GM19023 (cell line): Measurements from ENCODE around the gene SCAPER.
"Not testable (repeated sequence)": the region's sequence is repeated elsewhere in the genome, so short reads cannot be mapped to it uniquely, and the experiment has no call there.

Experiments used
- ATAC-seq: cut with Tn5 transposase; IDR thresholded peaks from one replicate; pipeline ENCODE4 v1.9.1; 2021; ENCODE audit warnings: mild to moderate bottlenecking, moderate library complexity; ENCODE audit not compliant: unreplicated experiment

Gene SCAPER

DNA sequence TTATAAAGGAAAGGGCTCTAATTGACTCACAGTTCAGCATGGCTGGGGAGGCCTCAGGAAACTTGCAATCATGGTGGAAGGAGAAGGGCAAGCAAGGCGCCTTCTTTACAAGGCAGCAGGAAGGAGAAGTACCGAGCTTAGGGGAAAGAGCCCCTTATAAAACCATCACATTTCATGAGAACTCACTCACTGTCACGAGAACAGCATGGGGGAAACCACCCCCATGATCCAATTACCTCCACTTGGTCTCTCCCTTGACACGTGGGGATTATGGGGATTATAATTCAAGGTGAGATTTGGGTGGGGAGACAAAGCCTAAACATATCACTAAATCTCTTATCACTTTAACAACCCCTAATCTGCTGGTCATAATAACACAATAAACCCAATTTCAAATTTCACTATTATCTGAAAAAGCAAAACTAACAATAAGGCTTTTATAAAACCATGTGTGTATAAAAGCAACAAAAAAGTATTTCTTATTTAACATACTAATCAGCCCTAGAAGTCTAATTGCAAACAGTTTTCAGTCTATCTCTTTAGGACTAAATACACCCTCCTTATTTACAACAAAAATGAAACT lies 43.2 kb downstream of the SCAPER start:
- ATAC-seq: no peak

DNA sequence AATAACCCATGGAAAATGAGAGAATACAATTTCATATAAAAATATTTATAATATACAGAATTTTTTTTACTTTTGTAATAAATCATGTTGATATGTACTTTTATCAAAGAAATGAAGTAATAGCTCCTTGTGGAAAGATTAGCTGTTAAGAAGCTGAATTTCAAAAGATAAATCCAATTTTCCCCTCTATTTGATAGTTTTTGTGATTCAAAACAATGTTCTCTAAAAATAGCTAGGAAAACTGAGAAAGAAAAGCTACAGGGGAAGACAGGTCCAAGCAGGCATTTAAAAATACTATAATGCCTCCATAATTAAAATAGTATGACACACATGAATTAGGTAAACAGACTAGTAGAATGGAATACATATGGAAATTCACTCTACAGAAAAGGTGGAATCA lies 44.9 kb downstream of the SCAPER start:
- ATAC-seq: no peak

DNA sequence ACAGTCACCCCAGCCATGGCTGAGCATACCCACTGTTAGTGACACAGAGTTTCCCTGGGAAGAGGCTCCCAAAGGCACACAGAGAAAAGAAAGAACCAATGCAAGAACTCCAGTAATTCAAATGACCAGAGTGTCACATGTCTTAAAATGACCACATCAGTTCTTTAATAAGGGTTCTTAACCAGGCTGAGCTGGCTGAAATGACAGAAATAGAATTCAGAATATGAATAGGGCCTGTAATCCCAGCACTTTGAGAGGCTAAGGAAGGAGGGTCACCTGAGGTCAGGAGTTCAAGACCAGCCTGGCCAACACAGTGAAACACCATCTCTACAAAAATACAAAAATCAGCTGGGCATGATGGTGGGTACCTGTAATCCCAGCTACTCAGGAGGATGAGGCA lies 54.8 kb downstream of the SCAPER start:
- not testable (repeated sequence) for ATAC-seq

DNA sequence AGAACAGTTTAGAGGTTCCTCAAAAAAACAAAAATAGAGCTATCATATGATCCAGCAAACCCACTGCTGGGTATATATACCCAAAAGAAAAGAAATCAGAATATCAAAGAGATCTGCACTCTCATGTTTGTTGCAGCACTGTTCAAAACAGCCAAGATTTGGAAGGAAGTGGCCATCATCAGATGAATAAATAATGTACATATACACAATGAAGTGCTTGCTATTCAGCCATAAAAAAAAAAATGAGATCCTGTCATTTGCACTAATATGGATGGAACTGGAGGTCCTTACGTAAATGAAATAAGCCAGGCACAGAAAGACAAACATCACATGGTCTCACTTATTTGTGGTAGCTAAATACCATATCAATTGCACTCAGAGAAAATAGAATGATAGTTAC lies 58.4 kb downstream of the SCAPER start:
- no peak for ATAC-seq

DNA sequence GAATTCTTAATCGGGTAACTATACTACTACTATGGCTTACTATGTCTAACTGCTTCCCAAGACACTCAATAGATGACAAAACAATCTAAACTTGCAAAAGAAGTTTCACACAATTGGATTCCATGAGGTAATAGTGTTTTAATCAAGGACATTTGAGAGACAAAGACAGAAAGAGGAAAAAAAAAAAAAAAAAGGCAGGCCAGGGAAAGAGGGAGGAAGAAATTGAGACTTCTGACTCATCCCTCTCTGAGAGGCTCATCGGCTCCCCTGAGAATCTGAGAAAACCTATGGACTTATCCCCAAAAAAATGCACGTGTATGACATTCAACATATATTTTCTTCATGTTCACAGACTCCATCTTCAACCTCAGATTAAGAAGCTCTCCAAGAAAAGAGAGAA lies 61.0 kb downstream of the SCAPER start:
- no peak for ATAC-seq

DNA sequence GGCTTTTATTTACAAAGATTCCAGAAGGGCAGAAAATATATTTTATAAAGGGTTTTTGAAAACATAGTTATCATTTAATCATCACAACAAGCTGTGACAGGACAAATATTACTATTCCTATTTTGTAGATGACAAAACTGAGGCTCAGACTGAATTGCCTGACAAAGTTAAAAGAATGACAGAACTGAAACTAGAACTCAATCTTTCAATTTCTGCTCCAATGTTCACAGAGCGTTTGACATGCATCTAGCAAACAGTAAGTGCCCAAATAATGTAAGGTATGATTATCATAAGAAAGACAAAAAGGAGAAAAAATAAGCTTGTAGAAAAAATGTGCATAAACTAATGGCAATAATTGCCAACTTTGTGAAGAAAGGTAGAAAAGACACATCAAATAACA lies 61.9 kb downstream of the SCAPER start:
- ATAC-seq: no peak

DNA sequence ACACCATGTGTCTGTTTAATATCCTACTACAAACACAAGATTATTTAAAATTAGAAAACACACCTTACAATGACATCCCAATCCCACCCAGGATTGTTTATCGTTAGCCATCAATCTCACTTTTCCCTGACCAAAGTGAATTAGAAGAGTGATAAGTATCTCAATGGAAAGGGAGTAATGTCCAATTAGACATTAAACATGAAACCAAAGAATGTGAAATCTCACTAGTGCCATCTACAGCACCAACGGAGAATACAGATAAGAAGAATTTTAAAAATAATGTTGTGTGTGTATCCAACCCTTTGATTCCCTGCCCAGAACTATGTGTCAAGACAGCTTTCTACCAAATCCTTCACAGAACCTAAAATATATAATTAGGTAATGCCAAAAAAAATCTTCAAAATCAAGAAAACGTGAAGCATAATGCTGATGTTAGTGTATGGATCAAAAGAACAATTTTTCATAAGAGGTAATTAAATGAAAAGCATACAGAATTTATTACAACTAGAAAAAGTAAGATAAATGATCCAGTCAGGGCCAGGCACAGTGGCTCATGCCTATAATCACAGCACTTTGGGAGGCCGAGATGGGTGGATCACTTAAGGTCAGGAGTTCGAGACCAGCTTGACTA lies 64.2 kb downstream of the SCAPER start:
- ATAC-seq: no peak

DNA sequence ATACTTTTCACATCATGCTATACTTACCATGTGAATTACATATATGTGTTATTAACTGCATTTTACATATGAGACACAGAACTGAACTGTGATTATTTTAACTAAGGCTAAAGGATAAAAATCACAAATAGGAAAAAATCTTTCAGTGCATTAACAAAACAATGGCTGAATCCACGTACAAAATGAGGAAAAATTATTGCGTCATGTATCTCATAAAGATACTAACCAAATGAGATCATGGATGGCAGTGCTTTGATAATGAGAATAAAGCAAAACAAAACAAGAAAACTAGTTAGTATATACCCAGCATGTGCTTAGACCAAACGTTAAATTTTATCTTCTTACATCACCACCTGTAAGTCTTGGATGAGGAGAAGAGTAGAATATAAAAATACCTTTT lies 66.0 kb downstream of the SCAPER start:
- no peak for ATAC-seq

DNA sequence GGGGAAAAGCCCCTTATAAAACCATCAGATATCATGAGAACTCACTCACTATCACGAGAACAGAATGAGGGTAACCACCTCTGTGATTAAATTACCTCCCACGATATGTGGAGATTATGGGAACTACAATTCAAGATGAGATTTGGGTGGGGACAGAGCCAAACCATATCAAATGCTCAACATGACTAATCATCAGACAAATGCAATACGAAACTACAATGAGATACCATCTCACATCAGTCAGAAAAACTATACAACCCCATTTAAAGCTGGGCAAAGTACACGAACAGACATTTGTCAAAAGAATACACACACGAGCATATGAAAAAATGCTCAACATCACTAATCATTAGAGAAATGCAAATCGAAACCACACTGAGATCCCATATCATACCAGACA lies 67.7 kb downstream of the SCAPER start:
- ATAC-seq: no peak

DNA sequence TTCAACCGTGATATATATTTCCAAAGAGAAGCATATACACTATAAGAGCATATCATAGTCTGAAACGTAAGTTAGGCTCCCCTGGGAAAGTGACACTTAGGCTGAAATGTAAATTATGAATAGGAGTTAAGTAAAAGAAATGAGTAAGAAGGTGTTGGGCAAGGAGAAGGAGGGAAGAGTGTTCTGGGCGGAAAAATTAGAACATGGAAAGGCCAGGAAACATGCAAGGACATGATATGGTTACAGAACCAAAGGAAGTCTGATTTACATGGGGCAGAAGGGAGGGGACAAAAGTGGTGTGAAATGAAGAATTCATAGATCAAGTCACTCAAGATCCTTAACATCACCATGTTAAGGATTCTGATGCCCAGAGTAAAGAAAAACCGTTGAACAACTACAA lies 75.2 kb downstream of the SCAPER start:
- no peak for ATAC-seq

DNA sequence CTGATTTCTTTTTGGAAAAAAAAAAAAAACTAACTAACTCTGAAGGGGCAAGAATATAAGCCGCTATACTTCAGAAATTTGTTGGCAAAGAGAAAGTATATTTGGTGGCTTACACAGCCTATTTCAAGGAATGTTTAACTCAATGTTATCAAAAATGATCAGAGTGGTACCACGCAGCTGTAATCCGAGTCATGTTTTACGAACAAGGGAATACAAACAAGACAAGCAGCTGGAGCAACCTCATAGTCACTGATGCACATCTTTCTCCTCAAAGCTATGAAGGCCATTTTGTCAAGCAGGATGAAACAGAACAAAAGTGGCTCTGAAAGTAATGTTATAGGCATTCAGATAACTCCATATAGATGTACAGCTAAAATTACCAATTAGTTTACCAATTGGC lies 81.2 kb downstream of the SCAPER start:
- no peak for ATAC-seq

DNA sequence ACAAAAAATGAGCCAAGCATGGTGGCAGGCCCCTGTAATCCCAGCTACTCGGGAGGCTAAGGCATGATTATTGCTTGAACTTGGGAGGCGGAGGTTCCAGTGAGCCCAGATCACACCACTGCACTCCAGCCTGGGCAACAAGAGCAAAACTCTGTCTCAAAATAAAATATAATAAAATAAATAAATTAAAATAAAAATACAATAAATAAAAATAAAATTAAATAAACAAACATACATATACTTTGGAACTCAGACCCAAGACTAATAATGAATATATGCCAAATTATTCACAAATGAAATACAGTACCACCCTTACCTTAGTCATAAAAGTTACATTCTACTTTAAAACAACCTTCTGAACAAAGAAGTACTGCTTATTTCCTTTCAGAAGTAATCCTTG lies 81.8 kb downstream of the SCAPER start:
- ATAC-seq: no peak

DNA sequence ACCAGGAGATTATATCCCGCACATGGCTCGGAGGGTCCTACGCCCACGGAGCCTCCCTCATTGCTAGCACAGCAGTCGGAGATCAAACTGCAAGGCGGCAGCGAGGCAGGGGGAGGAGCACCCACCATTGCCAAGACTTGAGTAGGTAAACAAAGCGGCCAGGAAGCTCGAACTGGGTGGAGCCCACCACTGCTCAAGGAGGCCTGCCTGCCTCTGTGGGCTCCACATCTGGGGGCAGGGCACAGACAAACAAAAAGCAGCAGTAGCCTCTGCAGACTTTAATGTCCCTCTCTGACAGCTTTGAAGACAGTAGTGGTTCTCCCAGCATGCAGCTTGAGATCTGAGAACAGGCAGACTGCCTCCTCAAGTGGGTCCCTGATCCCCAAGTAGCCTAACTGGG lies 86.2 kb downstream of the SCAPER start:
- not testable (repeated sequence) for ATAC-seq

DNA sequence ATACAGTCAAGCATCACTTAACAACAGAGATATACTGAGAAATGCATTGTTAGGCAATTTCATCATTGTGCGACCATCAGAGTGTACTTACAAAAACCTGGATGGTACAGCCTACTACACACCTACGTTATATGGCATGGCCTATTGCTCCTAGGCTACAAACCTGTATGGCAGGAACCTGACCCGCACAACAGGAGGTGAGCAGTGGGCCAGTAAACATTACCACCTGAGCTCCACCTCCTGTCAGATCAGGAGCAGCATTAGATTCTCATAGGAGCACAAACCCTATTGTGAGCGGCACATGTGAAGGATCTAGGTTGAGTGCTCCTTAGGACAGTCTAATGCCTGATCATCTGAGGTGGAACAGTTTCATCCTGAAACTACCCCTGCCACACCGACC lies 89.7 kb downstream of the SCAPER start:
- ATAC-seq: no peak

DNA sequence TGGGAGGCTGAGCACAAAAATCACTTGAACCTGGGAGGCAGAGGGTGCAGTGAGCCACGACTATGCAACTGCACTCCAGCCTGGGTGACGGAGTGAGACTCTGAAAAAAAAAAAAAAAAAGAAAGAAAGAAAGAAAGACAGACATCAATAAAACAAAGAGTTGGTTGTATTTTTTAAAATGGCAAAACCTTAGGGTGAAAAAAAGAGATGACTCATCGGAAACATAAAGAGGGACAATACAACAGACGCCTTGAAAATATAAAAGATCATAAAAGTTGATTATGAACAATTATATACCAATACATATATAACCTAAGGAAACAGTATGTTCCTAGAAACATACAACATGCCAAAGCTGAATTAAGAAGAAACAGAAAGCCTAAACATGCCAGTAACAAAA lies 92.8 kb downstream of the SCAPER start:
- ATAC-seq: no peak

DNA sequence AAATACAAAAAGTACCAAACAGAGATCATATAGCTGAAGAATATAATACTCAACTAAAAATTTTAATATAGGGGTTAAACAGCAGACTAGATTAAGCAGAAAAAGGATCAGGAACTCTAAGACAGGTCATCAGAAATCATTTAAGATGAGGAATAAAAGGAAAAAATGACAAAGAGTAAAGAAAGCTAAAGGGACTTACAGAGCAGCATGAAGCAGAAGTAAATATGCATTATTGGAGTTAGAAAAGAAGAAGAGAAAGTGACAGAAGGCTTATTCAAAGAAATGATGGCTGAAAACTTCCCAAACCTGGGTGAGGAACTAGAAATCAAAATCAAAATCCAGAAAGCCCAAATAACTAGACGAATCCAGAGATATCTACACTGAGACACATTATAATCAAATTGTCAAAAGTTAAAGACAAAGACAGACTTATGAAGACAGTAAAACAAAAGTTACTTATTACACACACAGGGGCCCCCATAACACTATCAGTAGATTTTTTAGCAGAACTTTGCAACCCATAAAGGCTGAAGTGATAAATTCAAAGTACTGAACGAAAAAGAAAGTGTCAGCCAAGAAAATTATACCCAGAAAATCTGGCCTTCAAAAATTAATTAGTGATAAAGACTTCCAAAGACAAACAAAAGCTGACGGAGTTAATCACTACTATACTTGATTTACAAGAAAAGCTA lies 95.6 kb downstream of the SCAPER start:
- ATAC-seq: no peak

DNA sequence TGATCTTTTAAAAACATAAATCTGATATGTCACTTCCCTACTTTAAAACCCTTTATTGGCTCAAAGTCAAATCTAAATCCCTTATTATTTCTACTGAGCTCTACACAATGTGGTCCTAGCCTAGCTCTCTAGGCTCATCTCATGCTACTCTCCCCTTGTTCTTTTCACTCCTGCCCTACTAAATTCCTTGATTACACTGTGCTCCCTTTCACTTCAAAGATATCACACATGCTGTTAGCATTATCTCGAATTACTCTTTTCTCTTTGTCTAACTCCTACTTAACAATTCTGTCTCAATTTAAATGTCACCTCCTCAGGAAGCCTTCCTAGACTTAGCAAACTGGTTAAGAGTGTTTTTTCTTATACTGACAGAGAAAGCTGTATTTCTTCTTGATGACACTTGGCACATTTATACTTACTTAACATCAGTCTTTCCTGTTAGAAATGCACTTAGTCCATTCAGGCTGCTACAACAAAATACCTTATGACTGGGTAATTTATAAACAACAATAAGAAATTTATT lies 102.0 kb downstream of the SCAPER start:
- ATAC-seq: no peak

DNA sequence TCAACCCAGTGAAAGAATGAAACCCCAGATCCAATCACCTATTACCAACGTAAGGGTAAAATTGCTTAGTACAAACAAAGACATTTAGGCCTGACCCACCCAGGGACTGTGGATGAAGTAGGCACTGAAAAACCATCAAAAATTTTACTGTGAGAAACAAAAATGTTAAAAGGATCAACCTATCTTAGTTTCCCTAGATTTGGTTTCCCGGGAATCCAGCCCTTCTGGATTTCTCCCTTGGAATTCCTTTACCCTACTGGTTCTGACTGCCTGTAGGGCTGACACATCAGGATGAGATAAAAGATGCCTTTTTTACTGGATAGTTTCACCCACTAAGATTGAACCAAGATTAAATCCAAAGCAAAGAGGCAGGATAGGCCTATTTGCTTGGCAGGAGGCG lies 102.7 kb downstream of the SCAPER start:
- no peak for ATAC-seq

DNA sequence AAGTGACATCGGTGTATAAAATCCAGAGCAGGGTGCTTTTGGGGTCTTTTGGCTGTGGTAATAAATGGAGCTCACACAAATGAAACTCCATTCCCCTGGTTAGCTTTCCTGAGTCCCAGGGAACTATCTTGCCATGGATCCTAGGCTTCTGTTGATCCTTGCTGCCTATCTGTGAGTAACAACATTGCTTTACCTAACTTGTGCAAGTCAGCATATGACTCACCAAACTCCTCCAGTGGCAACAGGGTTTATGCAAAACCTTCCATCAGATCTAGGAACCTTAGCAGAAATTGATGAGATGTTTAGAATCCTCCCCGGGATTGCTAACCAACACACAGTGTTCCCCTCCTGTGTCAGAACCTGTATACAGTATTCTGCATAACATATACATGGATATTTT lies 105.4 kb downstream of the SCAPER start:
- no peak for ATAC-seq

DNA sequence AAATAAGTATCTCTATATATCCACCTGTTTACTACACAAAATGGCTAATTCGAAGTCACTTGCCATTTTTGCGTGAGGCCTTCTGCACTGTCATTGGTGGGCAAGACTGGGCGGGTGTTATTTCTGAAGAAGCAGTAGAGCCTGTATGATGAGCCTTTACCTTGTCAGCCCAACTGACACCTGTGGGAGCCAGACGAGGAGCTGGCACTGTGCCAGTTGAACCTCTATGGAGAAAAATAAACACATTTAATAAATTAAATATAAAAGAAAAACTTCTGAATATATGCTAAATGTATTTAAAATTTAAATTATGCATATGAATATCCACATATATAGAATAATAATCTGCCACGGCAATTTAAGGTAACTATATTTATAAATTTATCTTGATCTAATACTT lies 109.9 kb downstream of the SCAPER start:
- no peak for ATAC-seq

DNA sequence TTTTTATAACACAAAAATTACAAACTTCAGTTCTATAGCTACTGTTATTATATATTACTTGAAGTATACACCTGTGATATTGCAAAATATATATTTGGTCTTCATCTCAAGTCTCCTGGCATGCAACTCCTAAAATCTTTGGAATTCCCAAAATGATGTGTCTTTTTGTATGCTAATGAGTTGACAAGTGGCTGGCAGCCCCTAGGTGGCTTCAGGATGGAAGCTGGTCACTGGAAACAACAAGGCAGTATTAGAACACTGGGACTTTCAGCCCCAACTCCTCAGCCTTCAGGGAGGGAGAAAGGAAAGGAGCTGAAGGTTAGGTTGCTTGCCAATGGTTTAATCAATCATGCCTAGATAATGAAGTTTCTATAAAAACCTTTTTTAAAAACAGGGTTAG lies 112.0 kb downstream of the SCAPER start:
- ATAC-seq: no peak

DNA sequence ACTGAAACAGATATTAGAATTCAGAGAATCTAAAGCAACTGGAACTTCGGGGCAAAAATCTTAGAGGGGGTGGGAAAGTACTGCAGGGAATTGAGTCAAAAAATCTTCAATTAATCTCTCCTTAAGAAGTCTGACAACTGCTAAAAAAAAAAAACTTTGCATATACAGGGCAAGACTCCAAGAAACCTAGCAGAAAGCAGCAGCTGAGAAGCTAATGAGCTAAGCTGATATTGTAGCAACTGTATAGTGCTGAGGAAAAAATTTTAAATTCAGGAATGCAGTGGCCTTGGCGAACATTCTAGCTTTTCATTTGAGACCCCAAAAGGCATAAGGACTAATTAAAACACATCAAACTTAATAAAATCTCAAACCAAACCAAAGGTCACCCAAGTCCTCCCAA lies 113.6 kb downstream of the SCAPER start:
- no peak for ATAC-seq
